Measurements from ENCODE around the gene ZNF587B.
"Not testable (repeated sequence)": the region's sequence is repeated elsewhere in the genome, so short reads cannot be mapped to it uniquely, and the experiment has no call there.

The ZNF587B gene

GRCh38 chr19:57841122-57841763, 11.1 kb downstream of the ZNF587B start:
- Histone ChIP-seq H3K27ac (ENCODE audit: low read length) (no peak overlapping the region), H3K9ac (ENCODE audit: low read depth, low read length) (no peak overlapping the region), H3K4me3 (ENCODE audit: low read depth in 1 of 2, low read length in 2 of 2) (no peak overlapping the region), H3K27me3 (ENCODE audit: insufficient read depth, low read length, poor library complexity) (no peaks in the 10 kb centered on the region), H4K20me1 (ENCODE audit: insufficient read depth, low read length) (peaks cover 9% of the 10 kb centered on the region; the same call in 1 of the 2 replicates), H2AFZ (ENCODE audit: low read depth, low read length) (no peak overlapping the region), H3K4me2 (ENCODE audit: insufficient read depth, low read length) (no peak overlapping the region), H3K36me3 (ENCODE audit: insufficient read depth, low read length) (peaks cover 69% of the 10 kb centered on the region), H3K9me3 (ENCODE audit: insufficient read depth, low read length, severe bottlenecking) (no peaks in the 10 kb centered on the region), H3K4me1 (ENCODE audit: insufficient read depth, low read length) (no peaks in the 10 kb centered on the region), H3K79me2 (ENCODE audit: insufficient read depth, low read length) (peaks cover 58% of the 10 kb centered on the region)
- ATAC-seq (ENCODE audit: insufficient read depth, low read depth) (no peak), DNase-seq (no peak)
- TF ChIP-seq, protein P1, sequence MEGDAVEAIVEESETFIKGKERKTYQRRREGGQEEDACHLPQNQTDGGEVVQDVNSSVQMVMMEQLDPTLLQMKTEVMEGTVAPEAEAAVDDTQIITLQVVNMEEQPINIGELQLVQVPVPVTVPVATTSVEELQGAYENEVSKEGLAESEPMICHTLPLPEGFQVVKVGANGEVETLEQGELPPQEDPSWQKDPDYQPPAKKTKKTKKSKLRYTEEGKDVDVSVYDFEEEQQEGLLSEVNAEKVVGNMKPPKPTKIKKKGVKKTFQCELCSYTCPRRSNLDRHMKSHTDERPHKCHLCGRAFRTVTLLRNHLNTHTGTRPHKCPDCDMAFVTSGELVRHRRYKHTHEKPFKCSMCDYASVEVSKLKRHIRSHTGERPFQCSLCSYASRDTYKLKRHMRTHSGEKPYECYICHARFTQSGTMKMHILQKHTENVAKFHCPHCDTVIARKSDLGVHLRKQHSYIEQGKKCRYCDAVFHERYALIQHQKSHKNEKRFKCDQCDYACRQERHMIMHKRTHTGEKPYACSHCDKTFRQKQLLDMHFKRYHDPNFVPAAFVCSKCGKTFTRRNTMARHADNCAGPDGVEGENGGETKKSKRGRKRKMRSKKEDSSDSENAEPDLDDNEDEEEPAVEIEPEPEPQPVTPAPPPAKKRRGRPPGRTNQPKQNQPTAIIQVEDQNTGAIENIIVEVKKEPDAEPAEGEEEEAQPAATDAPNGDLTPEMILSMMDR (IDR thresholded peaks at IDR 0.05; ENCODE audit: borderline replicate concordance, extremely low read depth, low read length, poor library complexity, severe bottlenecking): no peak
- TF ChIP-seq EZH2 (IDR thresholded peaks at IDR 0.05; ENCODE audit: borderline replicate concordance, low read depth, low read length, severe bottlenecking): no peak

GRCh38 chr19:57847164-57847563, 17.1 kb downstream of the ZNF587B start:
- not testable (repeated sequence) for H3K4me3 ChIP-seq (ENCODE audit: low read depth in 1 of 2, low read length in 2 of 2); H3K4me2 ChIP-seq (ENCODE audit: insufficient read depth, low read length); H3K9me3 ChIP-seq (ENCODE audit: insufficient read depth, low read length, severe bottlenecking); ATAC-seq (ENCODE audit: insufficient read depth, low read depth); H2AFZ ChIP-seq (ENCODE audit: low read depth, low read length); H3K27me3 ChIP-seq (ENCODE audit: insufficient read depth, low read length, poor library complexity); H3K27ac ChIP-seq (ENCODE audit: low read length); DNase-seq; H3K9ac ChIP-seq (ENCODE audit: low read depth, low read length)
- H3K36me3 ChIP-seq (ENCODE audit: insufficient read depth, low read length): peaks cover 42% of the 10 kb centered on the region
- peaks cover 65% of the 10 kb centered on the region for H3K79me2 ChIP-seq (ENCODE audit: insufficient read depth, low read length)
- H4K20me1 ChIP-seq (ENCODE audit: insufficient read depth, low read length): peaks cover 12% of the 10 kb centered on the region
- H3K4me1 ChIP-seq (ENCODE audit: insufficient read depth, low read length): peaks cover 26% of the 10 kb centered on the region

DNA sequence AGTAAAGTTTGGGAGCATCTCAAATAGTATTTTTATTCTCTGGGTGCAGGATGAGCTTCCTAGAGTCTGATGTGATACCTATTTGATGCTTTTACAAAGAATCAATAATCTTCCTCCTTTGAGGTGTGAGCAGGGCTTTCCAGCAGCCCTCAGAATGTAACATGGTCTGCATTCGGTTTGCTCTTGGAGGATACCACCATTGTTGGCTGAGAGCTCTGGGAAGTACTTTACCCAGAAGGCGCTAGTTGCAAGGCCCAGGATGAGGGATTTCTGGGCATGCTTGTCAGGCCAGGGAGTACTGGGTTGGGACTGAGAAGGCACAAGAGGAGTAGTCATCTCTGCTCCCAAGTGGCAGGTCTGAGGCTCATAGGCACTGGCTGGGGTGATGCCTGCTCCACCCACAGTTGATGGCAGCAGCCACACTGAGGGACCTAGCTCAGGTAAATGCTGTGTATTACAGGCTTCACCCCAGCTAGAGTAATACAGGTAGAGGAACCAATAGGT, 19.1 kb downstream of the ZNF587B start:
- peak; percentile 41 for ATAC-seq (ENCODE audit: insufficient read depth, low read depth)
- peaks cover 69% of the 10 kb centered on the region for H3K79me2 ChIP-seq (ENCODE audit: insufficient read depth, low read length)
- peak overlapping the region; percentile 68 for H2AFZ ChIP-seq (ENCODE audit: low read depth, low read length)
- not testable (repeated sequence) for DNase-seq; H3K9me3 ChIP-seq (ENCODE audit: insufficient read depth, low read length, severe bottlenecking); H3K27me3 ChIP-seq (ENCODE audit: insufficient read depth, low read length, poor library complexity); H3K9ac ChIP-seq (ENCODE audit: low read depth, low read length)
- peak overlapping the region in 1 of 2 experiments; percentile 96; a peak in 3 of 4 replicates for H3K4me3 ChIP-seq (ENCODE audit: low read depth in 1 of 2, low read length in 2 of 2)
- peak overlapping the region; percentile 96 for H3K4me2 ChIP-seq (ENCODE audit: insufficient read depth, low read length)
- H3K4me1 ChIP-seq (ENCODE audit: insufficient read depth, low read length): peaks cover 26% of the 10 kb centered on the region
- peak overlapping the region; percentile 57; the same call in 1 of the 2 replicates for H3K27ac ChIP-seq (ENCODE audit: low read length)
- H4K20me1 ChIP-seq (ENCODE audit: insufficient read depth, low read length): peaks cover 19% of the 10 kb centered on the region
- peaks cover 38% of the 10 kb centered on the region for H3K36me3 ChIP-seq (ENCODE audit: insufficient read depth, low read length)

GRCh38 chr19:57849666-57850473, 19.8 kb downstream of the ZNF587B start, which contains the start of gene ZNF587:
Gene ZNF587 (plus strand): TSS chr19:57849859. CDS start chr19:57850039, 180 bp downstream.
- DNase-seq: peak; percentile 85
- Histone ChIP-seq H3K4me2 (ENCODE audit: insufficient read depth, low read length) (peak within 1 kb of the TSS; percentile 96), H3K79me2 (ENCODE audit: insufficient read depth, low read length) (peaks cover 68% of the 10 kb centered on the region), H2AFZ (ENCODE audit: low read depth, low read length) (peak within 1 kb of the TSS; percentile 70), H3K4me1 (ENCODE audit: insufficient read depth, low read length) (peaks cover 26% of the 10 kb centered on the region), H4K20me1 (ENCODE audit: insufficient read depth, low read length) (peaks cover 17% of the 10 kb centered on the region), H3K4me3 (ENCODE audit: low read depth in 1 of 2, low read length in 2 of 2) (peak within 1 kb of the TSS; percentile 81 to 96; a peak in 3 of 4 replicates), H3K27ac (ENCODE audit: low read length) (peak within 1 kb of the TSS; percentile 83), H3K36me3 (ENCODE audit: insufficient read depth, low read length) (peaks cover 35% of the 10 kb centered on the region), H3K9ac (ENCODE audit: low read depth, low read length) (peak within 1 kb of the TSS; percentile 83)
- H3K27me3 ChIP-seq (ENCODE audit: insufficient read depth, low read length, poor library complexity); H3K9me3 ChIP-seq (ENCODE audit: insufficient read depth, low read length, severe bottlenecking): not testable (repeated sequence)
- ATAC-seq (ENCODE audit: insufficient read depth, low read depth): peak; percentile 99
